ENCODE results near the gene TOM1L2. TPM values are rescaled to one million over a fixed set of nuclear protein-coding genes. Genes with fewer than 3 reads are reported as not detected.

Gene TOM1L2
- total and polyA plus RNA-seq, 8 donors, result 13.3 to 154 (median 41.1) TPM

- Histone ChIP-seq H3K27ac (no peak overlapping the region), H3K9me3 (no peaks in the 10 kb centered on the region), H3K36me3 (peaks cover 4 to 38% (median 31%) of the 10 kb centered on the region in 4 donors), H3K4me3 (no peak overlapping the region), H3K27me3 (no peaks in the 10 kb centered on the region), H3K4me1 (peaks cover 0 to 18% (median 8%) of the 10 kb centered on the region in 4 donors)
- no peak for DNase-seq
- TF ChIP-seq POLR2A (IDR thresholded peaks at IDR 0.05) (no peak), POLR2AphosphoS5 (IDR thresholded peaks at IDR 0.05) (no peak), CTCF (IDR thresholded peaks at IDR 0.05) (no peak), EP300 (IDR thresholded peaks at IDR 0.05) (no peak)
- WGBS, 5 donors, result 68 to 87% (median 81%) methylated on average over 10 of the region's 10 CpGs
- intact Hi-C loops (cut with DNase I; ENCODE audit: low total_unique reads), result no loop called here
These were observed 65.6 kb downstream of the TOM1L2 start for GRCh38 chr17:17906418-17907215.

- no peak overlapping the region for H3K4me3 ChIP-seq
- peaks cover 12 to 27% (median 20%) of the 10 kb centered on the region in 4 donors for H3K4me1 ChIP-seq
- H3K27me3 ChIP-seq, result no peaks in the 10 kb centered on the region
- intact Hi-C loops (cut with DNase I; ENCODE audit: low total_unique reads), result no loop called here
- no peak for DNase-seq
- WGBS, 5 donors, result 73 to 87% (median 80%) methylated on average over 5 of the region's 5 CpGs
- TF ChIP-seq POLR2A (IDR thresholded peaks at IDR 0.05), result no peak
- TF ChIP-seq EP300 (IDR thresholded peaks at IDR 0.05), result no peak
- no peak for TF ChIP-seq POLR2AphosphoS5 (IDR thresholded peaks at IDR 0.05)
- no peak for TF ChIP-seq CTCF (IDR thresholded peaks at IDR 0.05)
- no peak overlapping the region for H3K27ac ChIP-seq
- peaks cover 4 to 43% (median 31%) of the 10 kb centered on the region in 4 donors for H3K36me3 ChIP-seq
- no peaks in the 10 kb centered on the region for H3K9me3 ChIP-seq
These were observed 67.2 kb downstream of the TOM1L2 start for GRCh38 chr17:17905036-17905320.

- no peak for TF ChIP-seq POLR2A (IDR thresholded peaks at IDR 0.05)
- no peak for TF ChIP-seq CTCF (IDR thresholded peaks at IDR 0.05)
- no peak for TF ChIP-seq POLR2AphosphoS5 (IDR thresholded peaks at IDR 0.05)
- TF ChIP-seq EP300 (IDR thresholded peaks at IDR 0.05), result no peak
- intact Hi-C loops (cut with DNase I; ENCODE audit: low total_unique reads), result no loop called here
- H3K27me3 ChIP-seq, result no peaks in the 10 kb centered on the region
- H3K4me3 ChIP-seq, result no peak overlapping the region
- H3K4me1 ChIP-seq, result peaks cover 12 to 33% (median 22%) of the 10 kb centered on the region in 4 donors
- DNase-seq, result no peak
- no peak overlapping the region for H3K27ac ChIP-seq
- WGBS, 5 donors, result 79 to 87% (median 82%) methylated on average over 9 of the region's 9 CpGs
- H3K36me3 ChIP-seq, result peaks cover 4 to 46% (median 33%) of the 10 kb centered on the region in 4 donors
- no peaks in the 10 kb centered on the region for H3K9me3 ChIP-seq
These were observed 67.8 kb downstream of the TOM1L2 start for GRCh38 chr17:17904166-17905035.

- Histone ChIP-seq H3K36me3 (peaks cover 4 to 59% (median 43%) of the 10 kb centered on the region in 4 donors), H3K9me3 (no peaks in the 10 kb centered on the region), H3K27ac (no peak overlapping the region), H3K4me3 (no peak overlapping the region), H3K4me1 (peaks cover 12 to 34% (median 22%) of the 10 kb centered on the region in 4 donors), H3K27me3 (no peaks in the 10 kb centered on the region)
- 78 to 91% (median 87%) methylated on average over 4 of the region's 4 CpGs for WGBS, 5 donors
- DNase-seq, result no peak
- TF ChIP-seq POLR2A (IDR thresholded peaks at IDR 0.05) (no peak), EP300 (IDR thresholded peaks at IDR 0.05) (no peak), CTCF (IDR thresholded peaks at IDR 0.05) (no peak), POLR2AphosphoS5 (IDR thresholded peaks at IDR 0.05) (no peak)
- intact Hi-C loops (cut with DNase I; ENCODE audit: low total_unique reads), result no loop called here
These were observed 69.3 kb downstream of the TOM1L2 start for GRCh38 chr17:17902877-17903276.

All from stomach (tissue), 9 donors.